Tibial artery (tissue), 4 donors: ENCODE measurements around the gene TRPV6.
A peak's percentile ranks its signal among the peaks of the same experiment; 100 is the strongest.

Experiments
- DNase-seq, 2 donors: peaks; one replicate each; pipeline ENCODE4 v3.0.0-alpha.2; 2019
- H3K27ac ChIP-seq, 2 donors: fragments of 200-600 bp; sonication (generic) in 1 of 2; 1 replicate in 1 of 2; 2 replicates in 1 of 2; pipeline ENCODE4 v1.5.1; 2018 to 2019; ENCODE audit warnings: mild to moderate bottlenecking in 1 of 2
- H3K27me3 ChIP-seq, 2 donors: fragments of 200-600 bp; sonication (generic) in 1 of 2; one replicate each; pipeline versions ENCODE4 v1.5.1 to v1.6.0; 2016 to 2019
- H3K36me3 ChIP-seq, 3 donors: fragments of 200-600 bp; sonication (generic) in 2 of 3; one replicate each; pipeline ENCODE4 v1.5.1; 2016 to 2019; ENCODE audit warnings: mild to moderate bottlenecking in 2 of 3
- H3K4me1 ChIP-seq, 4 donors: fragments of 200-600 bp; sonication (generic) in 2 of 4; 1 replicate in 3 of 4; 2 replicates in 1 of 4; pipeline ENCODE4 v1.5.1; 2016 to 2019
- H3K4me3 ChIP-seq, 2 donors: fragments of 200-600 bp; sonication (generic) in 1 of 2; 1 replicate in 1 of 2; 2 replicates in 1 of 2; pipeline ENCODE4 v1.5.1; 2018 to 2019; ENCODE audit warnings: mild to moderate bottlenecking in 2 of 2
- H3K9me3 ChIP-seq, 3 donors: fragments of 200-600 bp; sonication (generic) in 1 of 3; one replicate each; pipeline ENCODE4 v1.5.1; 2016 to 2019
- intact Hi-C: fragments of 100-400 bp; cut with DNase I; formaldehyde crosslinking; loops from one replicate; pipeline ENCODE4 v1.15.0; 2023; ENCODE audit warnings: low total_unique reads
- TF ChIP-seq, protein P1 (sequence below), 2 experiments: fragments of 200-600 bp in 1 of 2; fragments of 450-650 bp in 1 of 2; IDR thresholded peaks; one replicate each; pipeline ENCODE4 v1.5.1; 2017 to 2019; ENCODE audit warnings: antibody characterized with exemption in 2 of 2, mild to moderate bottlenecking in 1 of 2, moderate library complexity in 1 of 2

TRPV6 gene

DNA sequence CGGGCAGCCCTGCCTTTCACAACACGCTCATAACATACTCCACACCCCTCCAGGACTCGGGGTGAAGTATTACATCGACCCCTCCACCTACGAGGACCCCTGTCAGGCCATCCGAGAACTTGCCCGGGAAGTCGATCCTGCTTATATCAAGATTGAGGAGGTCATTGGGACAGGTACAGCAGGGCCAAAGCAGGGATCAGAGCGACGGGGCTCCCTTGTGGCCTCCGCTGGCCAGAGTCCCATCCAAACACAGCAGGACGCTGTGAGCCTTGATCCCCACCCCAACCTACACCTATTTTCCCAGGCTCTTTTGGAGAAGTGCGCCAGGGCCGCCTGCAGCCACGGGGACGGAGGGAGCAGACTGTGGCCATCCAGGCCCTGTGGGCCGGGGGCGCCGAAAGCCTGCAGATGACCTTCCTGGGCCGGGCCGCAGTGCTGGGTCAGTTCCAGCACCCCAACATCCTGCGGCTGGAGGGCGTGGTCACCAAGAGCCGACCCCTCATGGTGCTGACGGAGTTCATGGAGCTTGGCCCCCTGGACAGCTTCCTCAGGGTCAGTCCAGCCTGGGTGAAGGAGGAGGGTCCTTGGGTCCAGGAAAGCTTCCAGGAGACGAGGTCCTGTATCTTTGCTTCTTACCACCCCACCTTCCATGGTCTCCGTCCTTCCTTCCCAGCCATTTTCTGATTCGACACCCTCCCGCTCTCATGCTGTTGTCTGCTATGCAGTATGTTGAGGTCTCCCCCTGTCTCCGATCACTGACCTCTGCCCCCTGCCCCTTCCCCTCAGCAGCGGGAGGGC lies 17.2 kb downstream of the TRPV6 start:
- H3K4me1 ChIP-seq, result no peaks in the 10 kb centered on the region
- H3K36me3 ChIP-seq, result peaks cover 0 to 76% (median 31%) of the 10 kb centered on the region in 3 donors
- TF ChIP-seq, protein P1, sequence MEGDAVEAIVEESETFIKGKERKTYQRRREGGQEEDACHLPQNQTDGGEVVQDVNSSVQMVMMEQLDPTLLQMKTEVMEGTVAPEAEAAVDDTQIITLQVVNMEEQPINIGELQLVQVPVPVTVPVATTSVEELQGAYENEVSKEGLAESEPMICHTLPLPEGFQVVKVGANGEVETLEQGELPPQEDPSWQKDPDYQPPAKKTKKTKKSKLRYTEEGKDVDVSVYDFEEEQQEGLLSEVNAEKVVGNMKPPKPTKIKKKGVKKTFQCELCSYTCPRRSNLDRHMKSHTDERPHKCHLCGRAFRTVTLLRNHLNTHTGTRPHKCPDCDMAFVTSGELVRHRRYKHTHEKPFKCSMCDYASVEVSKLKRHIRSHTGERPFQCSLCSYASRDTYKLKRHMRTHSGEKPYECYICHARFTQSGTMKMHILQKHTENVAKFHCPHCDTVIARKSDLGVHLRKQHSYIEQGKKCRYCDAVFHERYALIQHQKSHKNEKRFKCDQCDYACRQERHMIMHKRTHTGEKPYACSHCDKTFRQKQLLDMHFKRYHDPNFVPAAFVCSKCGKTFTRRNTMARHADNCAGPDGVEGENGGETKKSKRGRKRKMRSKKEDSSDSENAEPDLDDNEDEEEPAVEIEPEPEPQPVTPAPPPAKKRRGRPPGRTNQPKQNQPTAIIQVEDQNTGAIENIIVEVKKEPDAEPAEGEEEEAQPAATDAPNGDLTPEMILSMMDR (IDR thresholded peaks at IDR 0.05), result no peak
- intact Hi-C loops, result loop anchor here (10.0 kb wide), 1 partner anchor 356 kb away; the partner anchor contains the start of gene TAS2R40
- no peak for DNase-seq
- H3K27me3 ChIP-seq, result no peaks in the 10 kb centered on the region
- H3K9me3 ChIP-seq, result no peaks in the 10 kb centered on the region
- no peak overlapping the region for H3K27ac ChIP-seq
- no peak overlapping the region for H3K4me3 ChIP-seq

DNA sequence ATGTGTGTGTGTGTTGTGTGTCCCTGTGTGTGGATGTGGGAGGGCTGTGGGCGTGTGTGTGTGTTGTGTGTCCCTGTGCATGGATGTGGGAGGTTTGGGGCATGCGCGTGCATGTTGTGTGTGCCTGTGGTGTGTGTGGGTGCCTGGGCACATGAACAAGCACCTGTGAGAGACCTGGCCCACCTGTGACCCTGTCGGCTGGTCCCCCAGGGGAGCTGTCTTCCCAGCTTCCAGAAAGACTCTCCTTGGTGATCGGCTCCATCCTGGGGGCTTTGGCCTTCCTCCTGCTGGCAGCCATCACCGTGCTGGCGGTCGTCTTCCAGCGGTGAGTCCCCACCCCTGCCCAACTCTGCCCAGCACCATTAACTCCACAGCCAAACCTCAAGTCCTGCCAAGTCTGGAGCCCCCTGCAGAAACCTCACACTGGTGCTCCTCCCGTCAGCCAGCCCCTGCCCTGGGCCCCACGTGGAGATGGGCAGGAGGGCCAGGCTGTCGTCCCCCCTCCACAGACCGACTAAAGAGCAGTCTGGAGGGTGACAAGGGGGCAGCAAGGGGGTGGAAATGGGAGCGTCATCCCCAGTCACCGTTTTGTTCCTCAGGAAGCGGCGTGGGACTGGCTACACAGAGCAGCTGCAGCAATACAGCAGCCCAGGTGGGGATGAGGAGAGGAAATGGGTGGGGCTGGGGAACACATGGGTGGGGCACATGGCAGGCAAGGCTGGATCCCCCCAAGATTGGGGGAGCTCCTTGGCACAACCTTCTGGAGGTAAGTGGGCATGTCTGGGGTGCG lies 18.0 kb downstream of the TRPV6 start:
- DNase-seq, result no peak
- TF ChIP-seq, protein P1 (IDR thresholded peaks at IDR 0.05), result no peak
- intact Hi-C loops, result loop anchor here (10.0 kb wide), 1 partner anchor 357 kb away; the partner anchor contains the start of gene TAS2R40

DNA sequence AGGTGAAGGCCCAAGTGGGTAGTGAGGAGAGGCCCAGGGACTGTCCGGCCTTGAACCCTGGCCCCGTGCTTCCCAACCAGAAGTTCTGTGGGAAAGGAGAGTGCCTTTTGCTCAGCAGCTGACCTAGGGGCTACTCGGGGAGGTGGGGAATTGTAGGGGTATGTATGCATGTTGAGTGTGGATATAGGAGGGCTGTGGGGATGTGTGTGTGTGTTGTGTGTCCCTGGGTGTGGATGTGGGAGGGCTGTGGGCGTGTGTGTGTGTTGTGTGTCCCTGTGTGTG lies 18.5 kb downstream of the TRPV6 start:
- Histone ChIP-seq H3K36me3 (peaks cover 12 to 83% (median 43%) of the 10 kb centered on the region in 3 donors), H3K4me1 (no peaks in the 10 kb centered on the region), H3K9me3 (no peaks in the 10 kb centered on the region), H3K4me3 (no peak overlapping the region), H3K27me3 (no peaks in the 10 kb centered on the region), H3K27ac (no peak overlapping the region)
- DNase-seq, result no peak
- intact Hi-C loops, result loop anchor here (10.0 kb wide), 1 partner anchor 358 kb away; the partner anchor contains the start of gene TAS2R40
- TF ChIP-seq, protein P1 (IDR thresholded peaks at IDR 0.05), result no peak

More for the DNA sequence above, 18.0 kb downstream of the TRPV6 start:
- no peaks in the 10 kb centered on the region for H3K27me3 ChIP-seq
- no peaks in the 10 kb centered on the region for H3K4me1 ChIP-seq
- no peaks in the 10 kb centered on the region for H3K9me3 ChIP-seq
- no peak overlapping the region for H3K4me3 ChIP-seq
- no peak overlapping the region for H3K27ac ChIP-seq
- H3K36me3 ChIP-seq, result peaks cover 8 to 80% (median 38%) of the 10 kb centered on the region in 3 donors

DNA sequence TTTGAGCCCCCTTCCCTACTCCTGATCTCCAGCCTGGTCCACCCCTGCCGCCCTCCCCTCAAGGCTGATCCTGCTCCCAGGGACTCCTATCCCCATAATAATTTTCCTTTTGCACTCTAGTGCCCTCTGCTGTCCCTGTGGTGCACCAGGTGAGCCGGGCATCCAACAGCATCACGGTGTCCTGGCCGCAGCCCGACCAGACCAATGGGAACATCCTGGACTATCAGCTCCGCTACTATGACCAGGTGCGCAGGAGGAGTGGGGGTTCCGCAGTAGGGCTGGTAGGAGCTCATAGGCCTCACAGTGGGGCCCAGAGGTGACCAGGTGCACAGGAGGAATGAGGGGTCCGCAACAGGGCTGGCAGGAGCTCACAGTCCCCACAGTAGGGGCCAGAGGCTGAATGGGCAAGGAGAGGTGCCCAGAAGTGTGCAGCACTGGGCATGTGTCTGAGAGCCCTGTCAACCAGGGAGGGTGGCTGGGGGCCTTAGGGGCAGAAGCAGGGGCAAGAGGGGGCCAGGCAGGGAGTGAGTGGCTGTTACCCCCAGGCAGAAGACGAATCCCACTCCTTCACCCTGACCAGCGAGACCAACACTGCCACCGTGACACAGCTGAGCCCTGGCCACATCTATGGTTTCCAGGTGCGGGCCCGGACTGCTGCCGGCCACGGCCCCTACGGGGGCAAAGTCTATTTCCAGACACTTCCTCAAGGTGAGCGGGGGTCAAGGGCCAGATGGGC lies 19.0 kb downstream of the TRPV6 start:
- H3K27ac ChIP-seq, result no peak overlapping the region
- DNase-seq, result no peak
- H3K4me1 ChIP-seq, result no peaks in the 10 kb centered on the region
- H3K36me3 ChIP-seq, result peaks cover 17 to 82% (median 48%) of the 10 kb centered on the region in 3 donors
- H3K9me3 ChIP-seq, result no peaks in the 10 kb centered on the region
- H3K27me3 ChIP-seq, result no peaks in the 10 kb centered on the region
- no peak overlapping the region for H3K4me3 ChIP-seq
- intact Hi-C loops, result loop anchor here (10.0 kb wide), 1 partner anchor 358 kb away; the partner anchor contains the start of gene TAS2R40
- TF ChIP-seq, protein P1 (IDR thresholded peaks at IDR 0.05), result peak; percentile 48 to 53

DNA sequence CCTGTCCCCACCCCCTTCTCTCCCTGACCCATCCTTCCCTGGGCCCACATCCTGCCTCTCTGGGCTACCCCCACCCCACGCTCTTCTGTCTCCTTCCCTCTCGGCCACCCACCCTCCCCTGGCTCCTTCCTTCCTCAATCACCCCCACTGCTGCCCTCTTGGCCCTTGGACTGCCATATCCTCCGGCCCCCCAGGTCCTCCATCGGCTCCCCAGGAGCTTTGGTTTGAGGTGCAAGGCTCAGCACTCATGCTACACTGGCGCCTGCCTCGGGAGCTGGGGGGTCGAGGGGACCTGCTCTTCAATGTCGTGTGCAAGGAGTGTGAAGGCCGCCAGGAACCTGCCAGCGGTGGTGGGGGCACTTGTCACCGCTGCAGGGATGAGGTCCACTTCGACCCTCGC lies 19.8 kb downstream of the TRPV6 start:
- intact Hi-C loops, result loop anchor here (10.0 kb wide), 1 partner anchor 359 kb away; the partner anchor contains the start of gene TAS2R40

More for the DNA sequence above, 19.8 kb downstream of the TRPV6 start:
- TF ChIP-seq, protein P1 (IDR thresholded peaks at IDR 0.05), result no peak
- Histone ChIP-seq H3K27ac (no peak overlapping the region), H3K9me3 (no peaks in the 10 kb centered on the region), H3K4me1 (no peaks in the 10 kb centered on the region), H3K4me3 (no peak overlapping the region), H3K36me3 (peaks cover 19 to 81% (median 46%) of the 10 kb centered on the region in 3 donors), H3K27me3 (no peaks in the 10 kb centered on the region)
- no peak for DNase-seq
